Suprapubic skin (tissue), 4 donors: ENCODE measurements around the gene PDS5B. TPM values are rescaled to one million over a fixed set of nuclear protein-coding genes. Genes with fewer than 3 reads are reported as not detected.
"Not testable (repeated sequence)": the region's sequence is repeated elsewhere in the genome, so short reads cannot be mapped to it uniquely, and the experiment has no call there.

Experiments
- DNase-seq, 2 donors: peaks; one replicate each; pipeline ENCODE4 v3.0.0-alpha.2; 2019; ENCODE audit warnings: low spot score in 2 of 2
- H3K27ac ChIP-seq: fragments of 200-600 bp; sonication (generic); one replicate; pipeline ENCODE4 v1.5.1; 2019
- H3K27me3 ChIP-seq: fragments of 200-600 bp; sonication (generic); one replicate; pipeline ENCODE4 v1.5.1; 2019
- H3K36me3 ChIP-seq: fragments of 200-600 bp; sonication (generic); one replicate; pipeline ENCODE4 v1.5.1; 2019
- H3K4me1 ChIP-seq: fragments of 200-600 bp; sonication (generic); one replicate; pipeline ENCODE4 v1.5.1; 2019
- H3K4me3 ChIP-seq: fragments of 200-600 bp; sonication (generic); one replicate; pipeline ENCODE4 v1.5.1; 2019; ENCODE audit warnings: mild to moderate bottlenecking
- H3K9me3 ChIP-seq: fragments of 200-600 bp; sonication (generic); one replicate; pipeline ENCODE4 v1.5.1; 2019
- CTCF ChIP-seq, 2 donors: fragments of 200-600 bp in 1 of 2; fragments of 450-650 bp in 1 of 2; sonication (generic) in 1 of 2; IDR thresholded peaks; one replicate each; pipeline ENCODE4 v1.5.1; 2016 to 2019; ENCODE audit warnings: antibody characterized with exemption in 2 of 2, mild to moderate bottlenecking in 1 of 2, moderate library complexity in 1 of 2
- EP300 ChIP-seq: sonication (generic); formaldehyde crosslinking; IDR thresholded peaks from one replicate; pipeline ENCODE4 v1.6.1; 2017; ENCODE audit warnings: antibody characterized with exemption
- POLR2A ChIP-seq, 2 donors: fragments of 450-650 bp; IDR thresholded peaks; one replicate each; pipeline ENCODE4 v1.6.1; 2017; ENCODE audit warnings: antibody characterized with exemption in 2 of 2, mild to moderate bottlenecking in 2 of 2, moderate library complexity in 2 of 2
- POLR2AphosphoS5 ChIP-seq, 3 donors: sonication (generic); formaldehyde crosslinking; IDR thresholded peaks; one replicate each; pipeline ENCODE4 v1.6.1; 2017; ENCODE audit warnings: antibody characterized with exemption in 3 of 3
- WGBS: methylation state at CpG from one replicate; pipeline ENCODE4 v1.1.5; 2018; 5-methylcytosine and 5-hydroxymethylcytosine counted together
- total RNA-seq, 4 donors: library from RNA; depleted of rRNA; stranded (reverse); fragments of >200 nt; gene quantifications; one replicate each; pipeline ENCODE4 v1.1.0, GENCODE V29; 2016

Gene PDS5B
- total RNA-seq, 4 donors from 2014 or later = 17.8 to 48.2 (median 28.5) TPM

- no peak for DNase-seq
- Histone ChIP-seq H3K4me1 (no peaks in the 10 kb centered on the region), H3K4me3 (no peak overlapping the region), H3K9me3 (no peaks in the 10 kb centered on the region), H3K36me3 (peaks cover 60% of the 10 kb centered on the region), H3K27ac (no peak overlapping the region), H3K27me3 (no peaks in the 10 kb centered on the region)
- TF ChIP-seq POLR2AphosphoS5 (IDR thresholded peaks at IDR 0.05) (no peak), POLR2A (IDR thresholded peaks at IDR 0.05) (no peak), EP300 (no peak), CTCF (IDR thresholded peaks at IDR 0.05) (no peak)
Measured at GRCh38 chr13:32713397-32713796, 127.1 kb downstream of the PDS5B start.

- not testable (repeated sequence) for H3K27me3 ChIP-seq, H3K4me3 ChIP-seq, H3K9me3 ChIP-seq, H3K27ac ChIP-seq, DNase-seq, H3K4me1 ChIP-seq
- 87% methylated on average over 6 of the region's 21 CpGs for WGBS
- H3K36me3 ChIP-seq = peaks cover 47% of the 10 kb centered on the region
Measured at GRCh38 chr13:32716201-32716600, 129.9 kb downstream of the PDS5B start.

- no peak overlapping the region for H3K27ac ChIP-seq
Measured at GRCh38 chr13:32720026-32720425, 133.8 kb downstream of the PDS5B start.

GRCh38 chr13:32721131-32722034, 135.1 kb downstream of the PDS5B start:
- not testable (repeated sequence) for H3K4me1 ChIP-seq, H3K36me3 ChIP-seq, H3K9me3 ChIP-seq, H3K4me3 ChIP-seq, DNase-seq, H3K27ac ChIP-seq, H3K27me3 ChIP-seq
- 95% methylated on average over 30 of the region's 58 CpGs for WGBS

More at GRCh38 chr13:32720026-32720425, 133.8 kb downstream of the PDS5B start:
- Histone ChIP-seq H3K36me3 (peaks cover 17% of the 10 kb centered on the region), H3K4me3 (no peak overlapping the region), H3K27me3 (no peaks in the 10 kb centered on the region), H3K9me3 (no peaks in the 10 kb centered on the region), H3K4me1 (no peaks in the 10 kb centered on the region)
- no peak for DNase-seq
- TF ChIP-seq EP300 (no peak), POLR2A (IDR thresholded peaks at IDR 0.05) (no peak), POLR2AphosphoS5 (IDR thresholded peaks at IDR 0.05) (no peak), CTCF (IDR thresholded peaks at IDR 0.05) (no peak)
- WGBS = 86% methylated on average over 2 of the region's 2 CpGs

- H3K27ac ChIP-seq = no peak overlapping the region
- 98% methylated on average over 2 of the region's 2 CpGs for WGBS
Measured at GRCh38 chr13:32722340-32722739, 136.1 kb downstream of the PDS5B start.

More at GRCh38 chr13:32722340-32722739, 136.1 kb downstream of the PDS5B start:
- peaks cover 8% of the 10 kb centered on the region for H3K36me3 ChIP-seq
- H3K9me3 ChIP-seq = no peaks in the 10 kb centered on the region
- TF ChIP-seq CTCF (IDR thresholded peaks at IDR 0.05) = no peak
- TF ChIP-seq EP300 = no peak
- TF ChIP-seq POLR2AphosphoS5 (IDR thresholded peaks at IDR 0.05) = no peak
- TF ChIP-seq POLR2A (IDR thresholded peaks at IDR 0.05) = no peak
- H3K4me1 ChIP-seq = no peaks in the 10 kb centered on the region
- H3K27me3 ChIP-seq = no peaks in the 10 kb centered on the region
- no peak for DNase-seq
- H3K4me3 ChIP-seq = no peak overlapping the region
